AML-193 (cell line): ENCODE measurements around the gene ABHD15.

Experiments used
- DNase-seq, 2 experiments: peaks; one replicate each; lab custom pipeline; 2025; lab: John Stamatoyannopoulos, UW

ABHD15 gene

DNA sequence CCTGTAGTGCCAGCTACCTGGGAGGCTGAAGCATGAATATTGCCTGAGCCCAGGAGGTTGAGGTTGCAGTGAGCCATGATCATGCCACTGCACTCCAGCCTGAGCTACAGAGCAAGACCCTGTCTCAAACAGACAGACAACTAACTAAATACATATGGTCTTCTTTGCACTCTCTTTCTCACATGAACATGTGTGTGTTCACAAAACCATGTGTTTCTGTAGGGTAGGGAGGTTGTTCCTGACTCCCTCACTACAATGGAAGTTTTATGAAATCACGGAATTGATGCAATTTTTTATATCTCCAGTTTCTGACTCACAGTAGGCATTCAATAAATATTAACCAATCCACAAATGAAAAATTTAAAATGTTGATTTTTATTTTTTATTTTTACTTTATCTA, 48.5 kb downstream of the ABHD15 start:
- DNase-seq = no peak

DNA sequence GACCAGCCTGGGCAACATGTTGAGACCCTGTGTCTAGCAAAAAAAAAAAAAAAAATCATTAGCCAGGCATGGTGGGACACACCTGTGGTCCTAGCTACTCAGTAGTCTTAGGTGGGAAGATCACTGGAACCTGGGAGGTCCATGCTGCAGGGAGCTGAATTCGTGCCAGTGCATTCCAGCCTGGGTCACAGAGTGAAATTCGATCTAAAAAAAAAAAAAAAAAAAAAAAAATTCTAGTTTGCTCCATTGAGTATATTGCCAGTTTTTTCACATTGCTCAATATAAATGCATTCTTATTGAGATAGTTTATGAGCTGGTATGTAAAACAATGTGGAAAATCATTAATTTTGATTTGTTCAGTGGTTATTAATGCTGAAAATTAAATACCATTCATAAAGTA, 52.0 kb downstream of the ABHD15 start:
- DNase-seq = no peak

- DNase-seq = no peak
Observed at GRCh38 chr17:29510953-29511352, 55.9 kb downstream of the ABHD15 start.
